ENCODE measurements around the gene GPSM1. TPM values are rescaled to one million over a fixed set of nuclear protein-coding genes. Genes with fewer than 3 reads are reported as not detected.

GPSM1 gene
- total and polyA plus RNA-seq, 9 of the 15 experiments (the other 6 are each of a cell fraction or from before 2014, with no cell fraction given) = 0.04 to 14.2 (median 3.1) TPM

DNA sequence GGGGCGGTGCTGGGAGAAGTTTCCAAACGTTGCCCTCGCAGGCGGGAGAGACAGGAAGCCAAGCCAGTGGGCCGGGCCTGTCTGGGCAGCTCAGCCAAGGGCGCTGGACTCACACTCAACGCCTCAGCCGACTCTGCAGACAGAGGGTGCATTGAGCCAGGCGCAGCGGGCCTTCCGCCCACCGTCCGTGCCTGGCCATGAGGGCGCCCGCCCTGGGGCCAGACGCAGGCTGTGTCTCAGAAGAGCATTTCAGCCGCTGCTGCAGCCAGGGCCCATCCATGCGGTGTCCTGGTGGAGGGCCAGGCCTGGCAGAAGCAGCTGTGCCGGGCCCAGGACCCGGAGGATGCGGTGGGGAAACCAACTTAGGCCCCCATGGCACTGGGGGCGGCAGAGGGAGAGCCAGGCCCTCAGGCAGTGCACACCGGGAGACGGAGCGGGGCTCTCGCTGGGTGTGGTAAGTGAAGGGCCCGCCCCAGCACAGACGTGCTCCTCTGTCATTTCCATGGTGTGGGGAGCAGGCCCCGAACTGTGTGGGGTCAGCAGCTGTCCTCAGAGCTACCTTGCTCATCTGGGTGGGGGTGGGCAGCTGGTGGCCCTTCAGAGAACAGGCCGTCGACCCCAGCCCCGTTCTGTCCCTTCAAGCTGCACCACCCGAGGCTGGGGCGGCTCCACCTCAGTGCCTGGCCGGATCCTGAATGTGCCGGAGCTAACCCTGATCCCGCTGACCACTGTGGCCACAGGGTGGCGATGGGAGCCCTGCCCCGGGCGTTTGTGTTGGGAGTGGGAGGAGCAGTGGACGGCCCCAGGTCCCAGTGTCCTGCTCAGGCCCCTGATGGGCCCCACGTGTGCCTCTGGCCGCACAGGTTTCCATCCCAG, 18.2 kb downstream of the GPSM1 start (continued):
- TF ChIP-seq, protein P1, sequence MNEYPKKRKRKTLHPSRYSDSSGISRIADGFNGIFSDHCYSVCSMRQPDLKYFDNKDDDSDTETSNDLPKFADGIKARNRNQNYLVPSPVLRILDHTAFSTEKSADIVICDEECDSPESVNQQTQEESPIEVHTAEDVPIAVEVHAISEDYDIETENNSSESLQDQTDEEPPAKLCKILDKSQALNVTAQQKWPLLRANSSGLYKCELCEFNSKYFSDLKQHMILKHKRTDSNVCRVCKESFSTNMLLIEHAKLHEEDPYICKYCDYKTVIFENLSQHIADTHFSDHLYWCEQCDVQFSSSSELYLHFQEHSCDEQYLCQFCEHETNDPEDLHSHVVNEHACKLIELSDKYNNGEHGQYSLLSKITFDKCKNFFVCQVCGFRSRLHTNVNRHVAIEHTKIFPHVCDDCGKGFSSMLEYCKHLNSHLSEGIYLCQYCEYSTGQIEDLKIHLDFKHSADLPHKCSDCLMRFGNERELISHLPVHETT (CRISPR knock-in tag; conservative IDR thresholded peaks at IDR 0.05 in 1 of 2, IDR thresholded peaks at IDR 0.05 in 1 of 2) = no peak
- TF ChIP-seq POLR2AphosphoS2 (IDR thresholded peaks at IDR 0.05; ENCODE audit: low read length) = no peak
- no peak for TF ChIP-seq NFRKB (IDR thresholded peaks at IDR 0.05; ENCODE audit: low read depth)
- TF ChIP-seq CBFB (CRISPR knock-in tag; IDR thresholded peaks at IDR 0.05) = no peak
- peak; percentile 49 for TF ChIP-seq SAP30 (IDR thresholded peaks at IDR 0.05; ENCODE audit: borderline replicate concordance, insufficient read depth, low read depth, low read length, poor library complexity, severe bottlenecking)
- TF ChIP-seq, protein P2, sequence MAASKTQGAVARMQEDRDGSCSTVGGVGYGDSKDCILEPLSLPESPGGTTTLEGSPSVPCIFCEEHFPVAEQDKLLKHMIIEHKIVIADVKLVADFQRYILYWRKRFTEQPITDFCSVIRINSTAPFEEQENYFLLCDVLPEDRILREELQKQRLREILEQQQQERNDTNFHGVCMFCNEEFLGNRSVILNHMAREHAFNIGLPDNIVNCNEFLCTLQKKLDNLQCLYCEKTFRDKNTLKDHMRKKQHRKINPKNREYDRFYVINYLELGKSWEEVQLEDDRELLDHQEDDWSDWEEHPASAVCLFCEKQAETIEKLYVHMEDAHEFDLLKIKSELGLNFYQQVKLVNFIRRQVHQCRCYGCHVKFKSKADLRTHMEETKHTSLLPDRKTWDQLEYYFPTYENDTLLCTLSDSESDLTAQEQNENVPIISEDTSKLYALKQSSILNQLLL (CRISPR knock-in tag; IDR thresholded peaks at IDR 0.05; ENCODE audit: borderline replicate concordance) = no peak
- no peak for TF ChIP-seq POLR2AphosphoS5 (IDR thresholded peaks at IDR 0.05; ENCODE audit: control insufficient read depth, insufficient read depth, low read depth, low read length)
- no peak for TF ChIP-seq SP2 (IDR thresholded peaks at IDR 0.05; ENCODE audit: extremely low read depth, low read depth, low read length, poor library complexity, severe bottlenecking)
- no peak for TF ChIP-seq PHF20 (IDR thresholded peaks at IDR 0.05; ENCODE audit: partially characterized antibody)
- TF ChIP-seq, protein P3, sequence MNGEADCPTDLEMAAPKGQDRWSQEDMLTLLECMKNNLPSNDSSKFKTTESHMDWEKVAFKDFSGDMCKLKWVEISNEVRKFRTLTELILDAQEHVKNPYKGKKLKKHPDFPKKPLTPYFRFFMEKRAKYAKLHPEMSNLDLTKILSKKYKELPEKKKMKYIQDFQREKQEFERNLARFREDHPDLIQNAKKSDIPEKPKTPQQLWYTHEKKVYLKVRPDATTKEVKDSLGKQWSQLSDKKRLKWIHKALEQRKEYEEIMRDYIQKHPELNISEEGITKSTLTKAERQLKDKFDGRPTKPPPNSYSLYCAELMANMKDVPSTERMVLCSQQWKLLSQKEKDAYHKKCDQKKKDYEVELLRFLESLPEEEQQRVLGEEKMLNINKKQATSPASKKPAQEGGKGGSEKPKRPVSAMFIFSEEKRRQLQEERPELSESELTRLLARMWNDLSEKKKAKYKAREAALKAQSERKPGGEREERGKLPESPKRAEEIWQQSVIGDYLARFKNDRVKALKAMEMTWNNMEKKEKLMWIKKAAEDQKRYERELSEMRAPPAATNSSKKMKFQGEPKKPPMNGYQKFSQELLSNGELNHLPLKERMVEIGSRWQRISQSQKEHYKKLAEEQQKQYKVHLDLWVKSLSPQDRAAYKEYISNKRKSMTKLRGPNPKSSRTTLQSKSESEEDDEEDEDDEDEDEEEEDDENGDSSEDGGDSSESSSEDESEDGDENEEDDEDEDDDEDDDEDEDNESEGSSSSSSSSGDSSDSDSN (IDR thresholded peaks at IDR 0.05; ENCODE audit: borderline replicate concordance in 1 of 2, low read depth in 2 of 2, low read length in 2 of 2) = peak in 1 of 2 experiments; percentile 55; a peak in 1 of 4 replicates
- TF ChIP-seq, protein P4, sequence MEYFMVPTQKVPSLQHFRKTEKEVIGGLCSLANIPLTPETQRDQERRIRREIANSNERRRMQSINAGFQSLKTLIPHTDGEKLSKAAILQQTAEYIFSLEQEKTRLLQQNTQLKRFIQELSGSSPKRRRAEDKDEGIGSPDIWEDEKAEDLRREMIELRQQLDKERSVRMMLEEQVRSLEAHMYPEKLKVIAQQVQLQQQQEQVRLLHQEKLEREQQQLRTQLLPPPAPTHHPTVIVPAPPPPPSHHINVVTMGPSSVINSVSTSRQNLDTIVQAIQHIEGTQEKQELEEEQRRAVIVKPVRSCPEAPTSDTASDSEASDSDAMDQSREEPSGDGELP (CRISPR knock-in tag; IDR thresholded peaks at IDR 0.05; ENCODE audit: borderline replicate concordance) = peak; percentile 13; the same call in 1 of the 2 replicates
- no peak for TF ChIP-seq CBX2 (IDR thresholded peaks at IDR 0.05; ENCODE audit: insufficient read depth, low read length, poor library complexity, severe bottlenecking)
- TF ChIP-seq ESRRA (IDR thresholded peaks at IDR 0.05; ENCODE audit: borderline replicate concordance, low read depth) = 0 out of 2 replicates have a peak, but pooled peaks have one; percentile 18
- TF ChIP-seq CTBP1 (IDR thresholded peaks at IDR 0.05; ENCODE audit: borderline replicate concordance) = peak; percentile 42; the same call in 1 of the 2 replicates
- no peak for TF ChIP-seq CHD2 (IDR thresholded peaks at IDR 0.05; ENCODE audit: low read depth, low read length)
- peak; percentile 66; the same call in 1 of the 2 replicates for TF ChIP-seq POLR2G (IDR thresholded peaks at IDR 0.05; ENCODE audit: low read depth, low read length)
- TF ChIP-seq, protein P5, sequence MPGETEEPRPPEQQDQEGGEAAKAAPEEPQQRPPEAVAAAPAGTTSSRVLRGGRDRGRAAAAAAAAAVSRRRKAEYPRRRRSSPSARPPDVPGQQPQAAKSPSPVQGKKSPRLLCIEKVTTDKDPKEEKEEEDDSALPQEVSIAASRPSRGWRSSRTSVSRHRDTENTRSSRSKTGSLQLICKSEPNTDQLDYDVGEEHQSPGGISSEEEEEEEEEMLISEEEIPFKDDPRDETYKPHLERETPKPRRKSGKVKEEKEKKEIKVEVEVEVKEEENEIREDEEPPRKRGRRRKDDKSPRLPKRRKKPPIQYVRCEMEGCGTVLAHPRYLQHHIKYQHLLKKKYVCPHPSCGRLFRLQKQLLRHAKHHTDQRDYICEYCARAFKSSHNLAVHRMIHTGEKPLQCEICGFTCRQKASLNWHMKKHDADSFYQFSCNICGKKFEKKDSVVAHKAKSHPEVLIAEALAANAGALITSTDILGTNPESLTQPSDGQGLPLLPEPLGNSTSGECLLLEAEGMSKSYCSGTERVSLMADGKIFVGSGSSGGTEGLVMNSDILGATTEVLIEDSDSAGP (CRISPR knock-in tag; IDR thresholded peaks at IDR 0.05) = no peak

Measured in K562 (cell line).